GM13976 (cell line): Measurements from ENCODE around the gene MYPN.

Experiments used
- DNase-seq: peaks from one replicate; pipeline ENCODE4 v3.0.0; 2012; ENCODE audit warnings: low spot score
- in situ Hi-C: fragments of 300-500 bp; cut with MboI; formaldehyde crosslinking; loops from one replicate; pipeline ENCODE4 v1.12.0; 2022; ENCODE audit warnings: low sequenced_read_pairs, mixed read lengths, inconsistent platforms; ENCODE audit not compliant: unreplicated experiment
- TF ChIP-seq, protein P1 (sequence below): IDR thresholded peaks from 2 replicates; pipeline ENCODE4 v1.5.1; 2012; ENCODE audit warnings: borderline replicate concordance, mild to moderate bottlenecking; ENCODE audit not compliant: insufficient read depth; ENCODE audit errors: extremely low read depth, missing control alignments, control extremely low read depth

The MYPN gene

DNA sequence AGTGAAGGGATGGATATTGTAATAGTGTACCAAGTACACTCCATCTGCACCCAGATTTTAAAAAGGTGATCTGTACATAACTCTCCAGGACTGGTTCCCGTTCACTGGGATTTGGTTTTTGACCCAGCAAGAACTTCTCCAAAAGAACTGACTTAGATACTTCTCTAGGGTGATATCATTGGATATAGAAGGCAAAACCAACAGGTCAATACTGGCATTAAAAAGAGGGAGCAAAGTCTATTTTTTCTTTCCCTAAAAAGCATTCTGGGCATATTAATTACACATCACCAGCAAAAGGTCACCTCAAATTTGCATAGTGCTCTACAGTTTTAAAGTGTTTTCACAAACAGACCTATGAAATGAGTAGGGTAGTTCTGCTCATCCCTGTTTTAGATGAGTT, 3.5 kb downstream of the MYPN start:
- TF ChIP-seq, protein P1, sequence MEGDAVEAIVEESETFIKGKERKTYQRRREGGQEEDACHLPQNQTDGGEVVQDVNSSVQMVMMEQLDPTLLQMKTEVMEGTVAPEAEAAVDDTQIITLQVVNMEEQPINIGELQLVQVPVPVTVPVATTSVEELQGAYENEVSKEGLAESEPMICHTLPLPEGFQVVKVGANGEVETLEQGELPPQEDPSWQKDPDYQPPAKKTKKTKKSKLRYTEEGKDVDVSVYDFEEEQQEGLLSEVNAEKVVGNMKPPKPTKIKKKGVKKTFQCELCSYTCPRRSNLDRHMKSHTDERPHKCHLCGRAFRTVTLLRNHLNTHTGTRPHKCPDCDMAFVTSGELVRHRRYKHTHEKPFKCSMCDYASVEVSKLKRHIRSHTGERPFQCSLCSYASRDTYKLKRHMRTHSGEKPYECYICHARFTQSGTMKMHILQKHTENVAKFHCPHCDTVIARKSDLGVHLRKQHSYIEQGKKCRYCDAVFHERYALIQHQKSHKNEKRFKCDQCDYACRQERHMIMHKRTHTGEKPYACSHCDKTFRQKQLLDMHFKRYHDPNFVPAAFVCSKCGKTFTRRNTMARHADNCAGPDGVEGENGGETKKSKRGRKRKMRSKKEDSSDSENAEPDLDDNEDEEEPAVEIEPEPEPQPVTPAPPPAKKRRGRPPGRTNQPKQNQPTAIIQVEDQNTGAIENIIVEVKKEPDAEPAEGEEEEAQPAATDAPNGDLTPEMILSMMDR = no peak
- in situ Hi-C loops = no loop called here

DNA sequence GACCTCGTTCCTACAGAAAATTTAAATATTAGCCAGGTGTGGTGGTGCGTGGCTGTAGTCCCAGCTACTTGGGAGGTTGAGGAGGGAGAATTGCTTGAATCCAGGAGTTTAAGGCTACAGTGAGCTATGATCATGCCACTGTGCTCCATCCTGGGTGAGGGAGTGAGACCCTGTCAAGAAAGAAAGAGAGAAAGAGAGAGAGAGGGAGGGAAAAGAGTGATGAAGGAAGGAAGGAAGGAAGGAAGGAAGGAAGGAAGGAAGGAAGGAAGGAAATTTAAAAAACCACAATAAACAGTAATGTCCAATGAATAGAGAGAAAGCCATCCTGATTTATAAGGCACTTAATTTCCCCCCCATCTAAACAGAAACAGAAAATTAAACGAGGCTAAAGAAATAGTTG, 9.4 kb downstream of the MYPN start:
- TF ChIP-seq, protein P1 = no peak
- in situ Hi-C loops = no loop called here
- DNase-seq = no peak

More for the DNA sequence above, 3.5 kb downstream of the MYPN start:
- DNase-seq = no peak

DNA sequence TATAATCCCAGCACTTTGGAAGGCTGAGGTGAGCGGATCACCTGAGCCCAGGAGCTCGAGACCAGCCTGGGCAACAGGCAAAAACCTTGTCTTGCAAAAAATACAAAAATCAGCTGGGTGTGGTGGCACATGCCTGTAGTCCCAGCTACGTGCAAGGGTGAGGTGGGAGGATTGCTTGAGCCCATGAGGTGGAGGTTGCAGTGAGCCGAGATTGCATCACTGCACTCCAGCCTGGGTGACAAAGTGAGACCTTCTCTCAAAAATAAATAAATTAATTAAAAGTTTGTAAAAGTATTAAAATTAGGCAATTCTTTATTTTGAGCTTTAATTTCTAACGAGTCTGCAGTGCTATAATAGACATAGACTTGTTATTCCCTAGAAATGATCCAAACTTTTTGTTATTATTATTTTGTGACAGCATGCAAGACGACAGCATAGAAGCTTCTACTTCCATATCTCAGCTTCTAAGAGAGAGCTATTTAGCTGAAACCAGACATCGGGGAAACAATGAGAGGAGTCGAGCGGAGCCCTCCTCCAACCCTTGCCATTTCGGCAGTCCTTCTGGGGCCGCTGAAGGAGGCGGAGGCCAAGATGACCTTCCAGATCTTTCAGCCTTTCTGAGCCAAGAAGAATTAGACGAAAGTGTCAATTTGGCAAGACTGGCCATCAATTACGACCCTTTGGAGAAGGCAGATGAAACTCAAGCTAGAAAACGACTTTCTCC, 11.9 kb downstream of the MYPN start:
- TF ChIP-seq, protein P1 = no peak
- DNase-seq = no peak
- in situ Hi-C loops = no loop called here

DNA sequence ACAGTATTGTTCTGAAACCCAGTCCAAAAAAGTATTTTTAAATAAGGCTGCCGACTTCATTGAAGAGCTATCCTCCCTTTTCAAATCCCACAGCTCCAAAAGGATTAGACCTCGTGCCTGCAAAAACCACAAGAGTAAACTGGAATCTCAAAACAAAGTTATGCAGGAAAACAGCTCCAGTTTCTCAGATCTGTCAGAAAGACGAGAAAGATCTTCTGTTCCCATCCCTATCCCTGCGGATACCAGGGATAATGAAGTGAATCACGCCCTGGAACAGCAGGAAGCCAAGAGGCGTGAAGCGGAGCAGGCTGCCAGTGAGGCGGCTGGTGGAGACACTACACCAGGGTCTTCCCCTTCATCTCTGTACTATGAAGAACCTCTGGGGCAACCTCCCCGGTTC, 12.6 kb downstream of the MYPN start:
- no peak for DNase-seq
- TF ChIP-seq, protein P1 = no peak
- in situ Hi-C loops = no loop called here

DNA sequence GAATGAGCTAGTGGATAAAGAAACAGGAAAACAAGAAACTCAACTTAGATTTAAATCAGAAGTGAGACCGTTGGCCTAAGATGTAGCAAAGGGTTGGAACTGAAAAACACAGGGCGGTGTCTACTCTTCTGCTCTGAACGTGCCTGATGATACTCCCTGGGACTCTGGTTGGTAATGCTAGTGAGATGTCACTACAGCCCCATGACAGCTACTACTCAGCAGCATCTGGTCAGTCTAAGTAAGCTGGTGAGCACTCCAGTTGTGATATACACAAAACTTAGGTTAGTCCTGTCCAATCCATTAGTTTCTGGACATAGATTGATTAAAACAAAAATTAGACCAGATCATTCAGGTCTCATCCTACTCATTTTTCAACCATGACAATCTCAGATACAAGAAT, 15.4 kb downstream of the MYPN start:
- in situ Hi-C loops = no loop called here
- TF ChIP-seq, protein P1 = no peak

DNA sequence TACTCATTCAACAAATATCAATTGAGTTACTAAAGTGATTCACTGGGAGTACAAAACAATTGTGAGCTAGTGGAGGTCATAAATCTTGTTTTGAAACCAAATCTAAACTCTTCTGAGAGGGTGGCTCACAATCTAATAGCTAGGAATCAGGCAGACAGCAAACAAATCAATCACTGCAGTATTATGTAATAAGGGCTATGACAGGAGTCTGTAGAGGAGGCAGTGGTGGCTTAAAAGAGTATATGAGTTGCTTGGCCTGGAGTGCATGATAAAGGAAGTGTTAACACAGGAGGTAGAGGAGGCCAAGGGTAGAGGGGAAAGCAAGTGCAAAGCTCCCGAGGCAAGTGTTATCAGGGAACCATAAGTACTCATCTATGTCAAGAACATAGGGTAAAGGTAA, 16.5 kb downstream of the MYPN start:
- TF ChIP-seq, protein P1 = no peak
- in situ Hi-C loops = no loop called here
- DNase-seq = no peak

More for the DNA sequence above, 15.4 kb downstream of the MYPN start:
- no peak for DNase-seq
